ENCODE data around the gene GREB1. TPM values are rescaled to one million over a fixed set of nuclear protein-coding genes. Genes with fewer than 3 reads are reported as not detected.

The GREB1 gene
- total RNA-seq, 1 donor from 2014 or later: 30.8 TPM

- Histone ChIP-seq H3F3A (ENCODE audit: low read depth) (peaks cover 32% of the 10 kb centered on the region), H3K9ac (no peak overlapping the region), H3K9me3 (ENCODE audit: low read depth) (no peaks in the 10 kb centered on the region), H3K27ac (peak overlapping the region; percentile 34), H3K36me3 (no peaks in the 10 kb centered on the region), H3K4me3 (no peak overlapping the region), H3K4me1 (peaks cover 63% of the 10 kb centered on the region), H3K79me2 (ENCODE audit: low read depth) (peaks cover 52% of the 10 kb centered on the region), H3K27me3 (no peaks in the 10 kb centered on the region), H3K4me2 (peak overlapping the region; percentile 32), H4K20me1 (ENCODE audit: low read depth) (peaks cover 66% of the 10 kb centered on the region), H2AFZ (replicated peaks) (no peak overlapping the region)
- Mint-ChIP-seq H3K27me3 (ENCODE audit: insufficient read depth, low read depth) (no peaks in the 10 kb centered on the region), H3K27ac (peak overlapping the region; percentile 96), H3K9me3 (no peaks in the 10 kb centered on the region), H3K4me1 (peaks cover 82% of the 10 kb centered on the region), H3K4me3 (no peak overlapping the region), H3K36me3 (peaks cover 30% of the 10 kb centered on the region)
- no peak for TF ChIP-seq EZH2phosphoT487 (IDR thresholded peaks at IDR 0.05)
- no peak for TF ChIP-seq EZH2 (IDR thresholded peaks at IDR 0.05)
- no peak for TF ChIP-seq CTCF (IDR thresholded peaks at IDR 0.05)
- DNase-seq (ENCODE audit: low spot score): no peak
Observed at GRCh38 chr2:11558214-11558886, 24.5 kb downstream of the GREB1 start.

- no peaks in the 10 kb centered on the region for H3K27me3 ChIP-seq
- H3K9ac ChIP-seq: no peak overlapping the region
- peak; percentile 68 for DNase-seq (ENCODE audit: low spot score)
- H3K4me1 ChIP-seq: peaks cover 54% of the 10 kb centered on the region
- Mint-ChIP-seq H3K27me3 (ENCODE audit: insufficient read depth, low read depth) (peaks cover 4% of the 10 kb centered on the region), H3K36me3 (peaks cover 33% of the 10 kb centered on the region), H3K27ac (peak overlapping the region; percentile 96), H3K4me3 (peak overlapping the region; percentile 30), H3K4me1 (peaks cover 77% of the 10 kb centered on the region), H3K9me3 (no peaks in the 10 kb centered on the region)
- no peaks in the 10 kb centered on the region for H3K36me3 ChIP-seq
- peaks cover 62% of the 10 kb centered on the region for H4K20me1 ChIP-seq (ENCODE audit: low read depth)
- TF ChIP-seq EZH2phosphoT487 (IDR thresholded peaks at IDR 0.05) (no peak), CTCF (IDR thresholded peaks at IDR 0.05) (no peak), EZH2 (IDR thresholded peaks at IDR 0.05) (no peak)
- H3K79me2 ChIP-seq (ENCODE audit: low read depth): peaks cover 47% of the 10 kb centered on the region
- H3K4me3 ChIP-seq: no peak overlapping the region
- H3K27ac ChIP-seq: peak overlapping the region; percentile 34
- H3K9me3 ChIP-seq (ENCODE audit: low read depth): no peaks in the 10 kb centered on the region
- H3K4me2 ChIP-seq: peak overlapping the region; percentile 1
- peaks cover 23% of the 10 kb centered on the region for H3F3A ChIP-seq (ENCODE audit: low read depth)
- H2AFZ ChIP-seq (replicated peaks): no peak overlapping the region
Observed at GRCh38 chr2:11559066-11559785, 25.4 kb downstream of the GREB1 start.

- peaks cover 64% of the 10 kb centered on the region for H4K20me1 ChIP-seq (ENCODE audit: low read depth)
- no peaks in the 10 kb centered on the region for H3K9me3 ChIP-seq (ENCODE audit: low read depth)
- no peak overlapping the region for H3K9ac ChIP-seq
- H3K4me3 ChIP-seq: no peak overlapping the region
- Mint-ChIP-seq H3K4me3 (no peak overlapping the region), H3K9me3 (no peaks in the 10 kb centered on the region), H3K27me3 (ENCODE audit: insufficient read depth, low read depth) (peaks cover 6% of the 10 kb centered on the region), H3K27ac (peak overlapping the region; percentile 96), H3K36me3 (peaks cover 36% of the 10 kb centered on the region), H3K4me1 (peaks cover 74% of the 10 kb centered on the region)
- no peak overlapping the region for H3K27ac ChIP-seq
- H2AFZ ChIP-seq (replicated peaks): no peak overlapping the region
- TF ChIP-seq EZH2phosphoT487 (IDR thresholded peaks at IDR 0.05) (no peak), CTCF (IDR thresholded peaks at IDR 0.05) (no peak), EZH2 (IDR thresholded peaks at IDR 0.05) (no peak)
- DNase-seq (ENCODE audit: low spot score): no peak
- H3F3A ChIP-seq (ENCODE audit: low read depth): peaks cover 20% of the 10 kb centered on the region
- H3K4me2 ChIP-seq: peak overlapping the region; percentile 1
- no peaks in the 10 kb centered on the region for H3K27me3 ChIP-seq
- peaks cover 43% of the 10 kb centered on the region for H3K79me2 ChIP-seq (ENCODE audit: low read depth)
- no peaks in the 10 kb centered on the region for H3K36me3 ChIP-seq
- H3K4me1 ChIP-seq: peaks cover 50% of the 10 kb centered on the region
Observed at GRCh38 chr2:11559786-11560155, 25.9 kb downstream of the GREB1 start.
